ENCODE data around the gene SEPSECS.

SEPSECS gene

DNA sequence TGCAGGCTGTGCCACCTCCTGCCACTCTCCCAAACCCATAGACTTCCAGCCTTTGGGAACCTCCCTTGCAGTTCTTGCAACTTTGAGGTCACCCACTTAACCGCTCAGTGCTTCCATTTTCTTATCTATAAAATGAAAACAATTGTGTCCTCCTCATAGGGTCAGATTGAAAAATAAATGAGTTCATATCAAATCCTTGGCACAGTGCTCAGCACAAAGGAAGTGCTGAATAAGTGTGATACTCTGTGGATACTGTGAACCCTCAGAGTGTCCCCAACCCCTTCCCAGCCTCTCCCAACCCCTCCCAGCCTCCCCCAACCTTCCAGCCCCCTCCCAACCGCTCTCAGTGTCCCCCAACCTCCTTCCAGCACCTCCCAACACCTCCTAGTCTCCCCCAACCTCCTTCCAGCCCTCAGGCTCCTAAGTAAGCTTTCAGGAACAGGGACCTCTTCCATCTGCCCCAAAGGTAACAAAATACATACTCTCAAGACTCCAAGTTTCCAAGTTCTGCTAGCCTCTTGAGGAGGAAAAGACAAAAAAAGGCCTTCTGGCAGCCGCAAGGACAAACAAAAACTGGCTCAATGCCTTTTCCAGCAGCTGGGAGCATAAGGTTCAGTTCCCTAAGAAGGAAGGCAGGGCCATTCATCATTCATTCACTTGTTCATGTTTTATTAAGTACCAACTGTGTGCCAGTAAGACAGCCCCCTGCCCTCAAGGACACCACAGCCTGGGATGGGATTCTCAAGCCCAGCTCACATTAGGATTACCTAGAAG lies 83.4 kb downstream of the SEPSECS start:
- DNase-seq = no peak

DNA sequence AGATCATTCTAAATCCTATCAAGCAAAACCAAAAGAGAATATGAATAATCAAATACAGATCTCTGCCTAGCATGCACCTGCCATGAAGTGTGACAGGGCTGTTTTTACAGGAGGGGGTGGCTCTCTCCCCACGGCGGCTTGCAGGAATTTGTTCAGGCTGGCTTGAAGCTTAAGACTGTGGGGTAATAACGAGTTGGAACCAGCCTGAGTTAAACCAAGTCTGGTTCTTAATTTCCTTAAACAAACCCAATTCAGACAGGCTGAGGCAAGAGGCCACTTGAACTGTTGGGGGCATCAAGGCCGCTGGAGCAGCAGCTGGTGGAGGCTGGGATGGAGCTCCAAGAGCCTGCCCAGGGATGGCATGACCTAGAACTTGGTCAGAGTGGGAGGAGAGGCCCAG lies 84.4 kb downstream of the SEPSECS start:
- no peak for DNase-seq

DNA sequence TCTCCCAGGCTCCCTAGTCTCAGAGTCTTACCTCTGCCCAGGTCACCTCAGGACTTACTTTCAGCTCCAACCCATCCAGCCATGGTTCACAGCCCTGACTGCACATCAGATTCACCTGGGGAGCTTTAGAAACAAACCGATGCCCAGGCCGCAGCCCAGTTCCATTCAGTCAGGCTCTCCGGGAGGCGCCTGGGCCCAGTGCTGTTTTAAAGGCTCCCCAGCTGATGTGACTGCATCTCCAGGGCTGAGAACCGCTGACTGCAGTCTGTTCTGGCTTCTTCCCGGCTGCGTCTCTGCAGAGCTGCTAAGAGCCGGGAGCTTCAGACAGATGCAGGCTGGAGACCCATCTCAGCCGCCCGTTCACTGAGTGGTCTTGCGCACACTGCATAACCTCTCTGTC lies 85.1 kb downstream of the SEPSECS start:
- no peak for DNase-seq

DNA sequence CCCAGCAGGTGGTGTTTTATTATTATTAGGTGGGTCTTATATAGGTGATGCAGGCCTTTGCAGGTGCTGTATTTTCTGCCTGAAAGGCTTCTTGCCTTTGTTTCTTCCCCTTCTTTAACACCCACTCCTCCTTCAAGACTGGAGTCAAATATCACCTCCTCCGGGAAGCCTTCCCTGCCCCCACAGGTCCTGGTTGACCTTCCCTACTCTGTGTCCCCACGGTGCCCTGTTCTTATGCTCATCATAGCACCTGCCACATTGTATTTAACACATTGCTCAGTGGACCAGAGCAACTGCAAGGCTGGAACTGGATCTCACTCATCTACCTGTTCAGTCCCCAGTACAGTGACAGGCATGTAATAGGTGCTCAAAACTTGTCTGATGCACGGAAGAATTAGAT lies 89.7 kb downstream of the SEPSECS start:
- DNase-seq = no peak

All from NCI-H748 treated with DMSO at 0.1 percent for 48 hours (cell line).